Activated CD4-positive, CD25-positive, alpha-beta regulatory T cell treated with anti-CD3 and anti-CD28 coated beads, Interleukin-2, amount 50 U/mL, for 16 hours (primary cell): ENCODE data around the gene OCLN.
"Not testable (repeated sequence)": the region's sequence is repeated elsewhere in the genome, so short reads cannot be mapped to it uniquely, and the experiment has no call there.

ENCODE experiments used
- DNase-seq: peaks from one replicate; pipeline ENCODE4 v3.0.0-alpha.2; 2020; ENCODE audit warnings: low read depth, low spot score

The OCLN gene

GRCh38 chr5:69528609-69529008, 36.0 kb downstream of the OCLN start:
- no peak for DNase-seq

GRCh38 chr5:69530561-69531405, 38.2 kb downstream of the OCLN start:
- DNase-seq = no peak

GRCh38 chr5:69531406-69531801, 38.8 kb downstream of the OCLN start:
- no peak for DNase-seq

- DNase-seq = not testable (repeated sequence)
These were observed 45.3 kb downstream of the OCLN start for GRCh38 chr5:69537911-69538310.

GRCh38 chr5:69538735-69539134, 46.1 kb downstream of the OCLN start:
- not testable (repeated sequence) for DNase-seq

GRCh38 chr5:69541347-69541746, 48.8 kb downstream of the OCLN start:
- DNase-seq = not testable (repeated sequence)

GRCh38 chr5:69542838-69543618, 50.4 kb downstream of the OCLN start:
- DNase-seq = not testable (repeated sequence)

- DNase-seq = not testable (repeated sequence)
These were observed 52.0 kb downstream of the OCLN start for GRCh38 chr5:69544602-69545001.

GRCh38 chr5:69559908-69560330, 67.3 kb downstream of the OCLN start, which contains the start of gene GTF2H2C:
TSS of gene GTF2H2C (plus strand) at chr5:69560191. CDS start at chr5:69565133, 4,942 bp downstream.
- peak; percentile 58 for DNase-seq

GRCh38 chr5:69560587-69561431, 68.2 kb downstream of the OCLN start:
- not testable (repeated sequence) for DNase-seq

GRCh38 chr5:69566172-69566571, 73.6 kb downstream of the OCLN start:
- DNase-seq = not testable (repeated sequence)

GRCh38 chr5:69568072-69568471, 75.5 kb downstream of the OCLN start:
- not testable (repeated sequence) for DNase-seq

- not testable (repeated sequence) for DNase-seq
These were observed 90.8 kb downstream of the OCLN start for GRCh38 chr5:69583356-69583755.

- not testable (repeated sequence) for DNase-seq
These were observed 103.7 kb downstream of the OCLN start for GRCh38 chr5:69596114-69596840.

GRCh38 chr5:69601947-69602346, 109.4 kb downstream of the OCLN start:
- not testable (repeated sequence) for DNase-seq

- DNase-seq = not testable (repeated sequence)
These were observed 114.2 kb downstream of the OCLN start for GRCh38 chr5:69606839-69607238.
